GM12801 (cell line): Measurements from ENCODE around the gene RPS6KB1.

Experiments used
- TF ChIP-seq, protein P1 (sequence below): IDR thresholded peaks from one replicate; pipeline ENCODE4 v1.5.1; 2011; ENCODE audit warnings: control low read depth; ENCODE audit not compliant: insufficient read length; ENCODE audit errors: extremely low read depth

The RPS6KB1 gene

GRCh38 chr17:59851439-59852375 is 41.2 kb upstream of the RPS6KB1 start:
- TF ChIP-seq, protein P1, sequence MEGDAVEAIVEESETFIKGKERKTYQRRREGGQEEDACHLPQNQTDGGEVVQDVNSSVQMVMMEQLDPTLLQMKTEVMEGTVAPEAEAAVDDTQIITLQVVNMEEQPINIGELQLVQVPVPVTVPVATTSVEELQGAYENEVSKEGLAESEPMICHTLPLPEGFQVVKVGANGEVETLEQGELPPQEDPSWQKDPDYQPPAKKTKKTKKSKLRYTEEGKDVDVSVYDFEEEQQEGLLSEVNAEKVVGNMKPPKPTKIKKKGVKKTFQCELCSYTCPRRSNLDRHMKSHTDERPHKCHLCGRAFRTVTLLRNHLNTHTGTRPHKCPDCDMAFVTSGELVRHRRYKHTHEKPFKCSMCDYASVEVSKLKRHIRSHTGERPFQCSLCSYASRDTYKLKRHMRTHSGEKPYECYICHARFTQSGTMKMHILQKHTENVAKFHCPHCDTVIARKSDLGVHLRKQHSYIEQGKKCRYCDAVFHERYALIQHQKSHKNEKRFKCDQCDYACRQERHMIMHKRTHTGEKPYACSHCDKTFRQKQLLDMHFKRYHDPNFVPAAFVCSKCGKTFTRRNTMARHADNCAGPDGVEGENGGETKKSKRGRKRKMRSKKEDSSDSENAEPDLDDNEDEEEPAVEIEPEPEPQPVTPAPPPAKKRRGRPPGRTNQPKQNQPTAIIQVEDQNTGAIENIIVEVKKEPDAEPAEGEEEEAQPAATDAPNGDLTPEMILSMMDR: no peak

DNA sequence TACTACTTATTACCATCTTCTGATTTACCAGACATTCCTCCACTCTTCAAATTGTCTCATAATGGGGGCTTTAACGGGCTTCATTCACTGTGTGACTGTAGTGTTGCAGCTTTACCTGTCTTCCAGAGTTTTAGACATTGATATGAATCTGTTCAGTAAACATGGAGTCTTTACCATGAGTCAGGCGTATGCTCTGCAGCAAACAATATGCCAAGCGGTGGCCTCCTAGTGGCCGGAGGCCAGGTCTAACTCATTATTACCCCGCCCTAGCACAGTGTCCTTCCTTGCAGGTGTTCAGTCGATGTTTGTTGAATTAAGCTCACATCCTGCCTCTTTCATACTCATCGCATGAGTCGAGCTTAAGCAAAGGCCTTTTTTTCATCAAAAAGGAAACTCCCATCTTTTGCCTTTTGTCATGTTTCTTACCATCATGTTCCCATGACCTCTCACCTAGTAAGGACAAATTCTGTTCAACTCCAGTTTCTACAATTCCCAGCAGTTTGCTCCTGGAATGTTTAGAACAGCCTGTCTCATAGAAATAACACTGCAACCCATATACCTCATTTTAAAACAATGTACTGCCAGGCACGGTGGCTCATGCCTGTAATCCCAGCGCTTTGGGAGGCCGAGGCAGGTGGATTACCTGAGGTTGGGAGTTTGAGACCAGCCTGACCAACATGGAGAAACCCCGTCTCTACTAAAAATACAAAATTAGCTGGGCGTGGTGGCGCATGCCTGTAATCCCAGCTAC is 39.6 kb upstream of the RPS6KB1 start:
- TF ChIP-seq, protein P1: no peak

DNA sequence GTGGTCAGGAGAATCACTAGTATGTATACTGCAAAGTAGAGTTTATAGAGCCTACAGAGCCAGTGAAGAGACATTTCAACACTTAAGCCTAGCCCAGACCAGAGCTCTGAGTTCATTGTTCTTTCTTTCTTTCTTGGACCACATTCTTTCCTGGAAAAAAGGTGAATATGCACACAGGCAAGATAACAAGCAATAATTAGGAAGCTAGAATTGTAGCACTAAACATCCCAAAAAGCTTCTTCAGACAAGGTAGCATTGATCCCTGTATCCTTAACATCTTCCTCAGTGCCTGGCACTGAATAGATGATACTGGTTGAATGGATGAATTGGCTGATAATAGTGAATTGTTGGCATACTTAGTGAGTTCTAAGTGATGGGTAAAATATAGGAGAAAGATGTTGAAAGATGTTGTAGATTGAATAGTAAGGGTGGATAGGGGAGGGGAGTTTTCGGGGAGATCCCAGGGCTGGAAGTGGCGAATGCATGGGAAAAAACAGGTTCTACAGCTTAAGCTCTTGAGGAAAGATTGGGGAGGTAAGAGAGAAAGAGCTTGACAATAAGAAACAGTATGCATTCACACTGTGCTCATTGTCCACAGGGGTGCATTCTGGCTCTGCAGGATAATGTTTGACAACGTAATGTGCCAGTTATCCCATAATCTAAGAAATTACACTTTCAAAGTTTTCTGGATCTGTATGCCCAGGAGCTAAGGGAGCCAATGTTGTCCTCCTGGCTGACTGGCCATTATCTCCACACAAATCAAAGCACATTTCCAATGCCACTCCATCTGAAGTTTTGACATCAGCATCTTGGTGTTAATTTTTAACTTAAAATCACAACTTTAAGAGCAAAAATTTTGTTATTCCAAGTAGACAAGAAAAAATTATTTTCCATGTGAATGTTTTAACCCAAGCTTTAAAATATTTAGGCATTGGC is 35.8 kb upstream of the RPS6KB1 start:
- TF ChIP-seq, protein P1: no peak

- TF ChIP-seq, protein P1: no peak
Measured at GRCh38 chr17:59858167-59858816, 34.6 kb upstream of the RPS6KB1 start.

GRCh38 chr17:59858932-59859331 is 34.0 kb upstream of the RPS6KB1 start:
- TF ChIP-seq, protein P1: no peak

DNA sequence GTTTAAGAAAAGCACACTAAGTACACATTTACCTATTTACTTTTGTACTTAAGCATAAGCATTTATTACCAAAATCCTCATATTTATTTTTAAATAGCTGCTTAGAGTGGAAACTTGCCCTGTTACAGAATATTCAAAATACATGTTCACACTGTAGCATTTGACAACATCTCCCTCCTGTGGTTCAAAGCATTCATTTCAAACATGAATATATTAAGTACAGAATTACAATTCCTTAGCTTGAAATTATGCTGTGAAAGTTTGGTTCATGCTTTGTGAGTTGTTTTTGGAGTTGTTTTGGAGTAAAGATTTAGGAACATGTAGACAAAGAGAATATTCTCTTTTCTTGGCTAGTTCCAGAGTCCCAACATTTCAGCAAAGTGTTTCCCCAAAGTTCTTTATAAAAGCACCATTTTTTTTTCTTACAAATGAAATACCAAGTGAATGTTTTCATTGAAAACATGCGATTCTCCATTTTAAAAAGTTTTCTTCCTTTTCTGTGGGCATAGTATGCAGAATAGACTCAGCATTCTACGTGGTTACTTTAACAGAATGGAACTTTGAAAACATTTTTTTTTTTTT is 33.4 kb upstream of the RPS6KB1 start:
- TF ChIP-seq, protein P1: no peak
